HG03097 (cell line): ENCODE measurements around the gene SETD7.

Experiments used
- ATAC-seq: cut with Tn5 transposase; IDR thresholded peaks from one replicate; pipeline ENCODE4 v1.9.1; 2021; ENCODE audit not compliant: unreplicated experiment, low FRiP score

Gene SETD7

DNA sequence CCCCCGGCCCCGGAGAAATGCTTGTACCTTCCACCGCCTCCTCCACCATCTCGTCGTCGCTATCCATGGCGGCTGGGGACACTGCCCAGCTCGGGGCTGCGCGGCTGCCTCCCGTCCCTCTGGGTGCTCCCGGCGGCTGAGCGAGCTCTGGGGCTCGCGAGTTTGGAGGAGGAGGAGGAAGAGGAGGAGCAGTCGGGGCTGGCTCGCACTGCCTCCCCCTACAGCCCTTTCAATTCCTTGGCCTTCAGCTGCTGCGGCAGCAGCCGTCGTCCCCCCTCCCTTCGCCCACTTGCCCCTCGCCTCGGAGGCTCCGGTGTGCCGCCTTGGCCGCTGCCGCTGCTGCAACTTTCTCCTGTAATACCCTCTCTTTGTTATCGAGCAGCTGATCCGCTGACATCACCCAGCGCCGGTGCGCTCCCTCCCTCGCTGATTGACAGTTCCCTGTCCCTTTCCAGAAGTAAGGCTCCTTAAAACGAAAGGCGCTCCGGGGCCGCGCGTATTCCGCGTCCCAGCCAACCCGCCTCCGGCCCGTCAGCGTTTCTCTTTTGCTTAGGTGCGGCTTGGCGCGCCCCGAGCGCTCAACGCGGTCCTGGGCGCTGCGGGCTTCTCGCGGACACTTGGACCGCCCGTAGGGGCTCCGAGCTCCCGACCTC lies at the start of gene SETD7:
TSS of gene SETD7 (minus strand) at position 149 of the 653 bp plus-strand sequence. CDS start at position 67, 82 bp downstream.
- no peak for ATAC-seq

DNA sequence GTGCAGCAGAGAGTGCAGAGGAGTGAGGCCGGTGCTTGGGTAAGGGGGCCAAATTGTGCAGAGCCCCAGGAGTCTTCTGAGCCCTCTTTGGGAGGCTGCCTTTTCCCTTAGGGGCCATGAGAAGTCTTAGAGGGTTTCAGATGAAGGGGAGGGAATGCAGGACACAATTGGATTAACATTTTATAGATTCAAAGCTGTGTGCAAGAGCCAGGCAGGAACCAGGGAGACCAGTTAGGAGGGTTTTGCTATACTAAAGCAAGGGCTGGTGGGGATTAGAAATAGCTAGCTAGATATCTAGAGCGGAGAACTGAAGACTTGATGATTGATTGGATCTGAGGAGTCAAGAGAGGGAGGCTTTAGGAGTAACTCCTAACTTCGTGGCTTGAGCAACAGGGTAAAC lies 49.5 kb upstream of the SETD7 start:
- no peak for ATAC-seq

DNA sequence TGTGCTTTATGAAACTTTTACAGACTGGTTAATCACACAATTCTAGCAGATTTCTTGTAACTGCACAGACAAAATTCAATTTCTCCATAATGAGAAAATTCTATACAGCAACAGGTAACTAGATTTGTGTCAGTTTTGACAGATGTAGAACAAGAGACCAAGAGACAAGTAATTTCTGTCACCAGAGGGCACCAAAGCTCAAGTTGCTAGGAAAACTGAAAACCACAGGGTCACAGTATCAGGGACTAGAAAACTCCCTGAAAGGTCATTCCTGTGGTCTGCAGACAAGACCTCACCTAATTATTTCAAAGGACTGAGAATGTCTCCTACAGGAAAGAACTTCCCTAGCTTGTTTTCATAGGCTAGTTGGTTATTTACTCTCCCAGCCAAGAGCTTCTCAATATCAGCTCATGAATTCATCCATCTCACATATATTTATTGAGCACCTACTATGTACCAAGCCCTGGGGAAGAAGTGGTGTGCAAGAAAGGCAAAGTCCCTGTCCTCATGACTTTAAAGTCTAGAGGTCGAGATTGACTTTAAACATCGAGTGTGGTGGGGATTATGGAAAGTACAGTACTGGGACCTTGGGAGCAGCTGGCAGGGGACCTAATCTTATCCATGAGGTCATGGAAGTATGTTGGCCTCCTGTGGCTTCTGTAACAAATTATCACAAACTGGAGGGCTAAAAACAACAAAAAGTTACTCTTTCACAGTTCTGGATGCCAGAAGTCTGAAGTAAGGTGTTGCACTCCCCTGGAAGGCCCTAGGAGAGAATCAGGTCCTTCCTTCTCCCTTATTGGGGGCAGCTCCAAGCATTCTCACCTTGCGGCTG lies 47.8 kb upstream of the SETD7 start:
- ATAC-seq: no peak

DNA sequence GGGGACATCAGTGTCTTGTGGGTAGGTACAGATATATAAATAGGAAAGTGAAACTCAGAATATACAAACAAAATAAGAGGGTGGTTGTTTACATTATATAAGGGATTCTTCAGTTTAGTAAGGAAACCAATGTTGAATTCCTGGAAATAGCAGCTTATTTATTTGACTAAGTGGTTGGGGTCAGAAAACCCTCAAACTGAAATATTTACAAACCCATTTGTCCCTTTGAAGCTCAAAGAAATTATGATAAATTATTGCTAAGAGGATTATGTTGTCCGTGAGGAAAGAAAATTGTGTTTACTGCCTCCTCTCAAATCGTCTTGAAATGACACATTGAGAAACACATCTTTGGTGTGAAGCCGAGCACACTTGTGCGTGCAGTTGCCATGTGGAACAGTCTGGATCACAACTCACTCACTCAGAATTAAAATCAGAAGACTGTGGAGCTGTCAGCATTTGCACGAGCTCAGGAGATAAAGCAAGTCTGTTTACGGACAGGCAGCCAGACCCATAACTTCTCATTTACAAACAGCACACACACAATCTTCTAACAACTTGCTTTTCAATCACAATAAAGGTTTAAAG lies 46.8 kb upstream of the SETD7 start:
- ATAC-seq: no peak

DNA sequence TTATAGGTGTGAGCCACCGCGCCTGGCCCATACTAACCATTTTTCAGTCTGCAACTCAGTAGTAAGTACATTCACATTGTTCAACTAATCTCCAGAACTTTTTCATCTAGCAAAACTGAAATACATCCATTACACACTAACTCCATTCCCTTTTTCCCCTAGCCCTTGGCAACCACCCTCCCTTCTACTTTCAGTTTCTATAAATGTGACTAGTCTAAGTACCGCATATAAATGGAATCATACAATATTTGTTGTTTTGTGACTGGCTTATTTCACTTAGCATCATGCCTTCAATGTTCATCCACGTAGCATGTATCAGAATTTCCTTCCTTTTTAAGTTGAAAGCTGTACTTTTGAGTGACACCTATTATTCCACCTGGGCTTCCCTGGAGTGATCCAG lies 44.6 kb upstream of the SETD7 start:
- ATAC-seq: no peak

DNA sequence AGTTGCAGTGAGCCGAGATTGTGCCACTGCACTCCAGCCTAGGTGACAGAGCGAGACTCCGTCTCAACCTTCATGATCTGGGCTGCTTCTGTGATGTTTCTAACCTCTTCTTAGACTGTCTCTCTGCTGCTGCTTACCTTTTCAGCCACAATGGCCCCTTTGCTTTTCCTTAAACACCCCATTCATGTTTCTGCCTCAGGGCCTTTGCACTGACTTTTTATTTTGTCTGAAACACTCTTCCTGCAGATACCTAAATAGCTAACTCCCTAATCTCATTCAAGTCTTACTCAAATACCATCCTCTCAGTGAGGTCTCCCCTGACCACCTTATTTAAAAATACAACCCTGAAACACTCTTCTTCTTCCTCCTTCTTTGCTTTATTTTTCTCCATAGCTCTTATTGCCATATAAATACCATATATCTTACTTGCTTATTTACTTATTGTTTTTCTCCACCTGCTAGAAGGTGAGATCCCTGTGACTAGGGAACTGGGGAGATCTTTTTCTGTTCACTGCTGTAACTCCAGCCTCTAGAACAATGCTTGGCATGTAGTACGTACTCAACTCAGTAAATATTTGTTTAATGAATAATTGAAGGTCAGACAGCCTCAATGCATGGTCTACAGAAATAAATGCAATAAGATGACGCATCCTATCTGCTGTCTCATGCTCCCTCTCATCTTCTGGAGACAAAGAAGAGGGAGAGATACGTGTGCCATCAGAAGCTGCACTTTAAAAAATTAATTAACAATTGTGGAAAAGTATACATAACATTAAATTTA lies 43.8 kb upstream of the SETD7 start:
- no peak for ATAC-seq

DNA sequence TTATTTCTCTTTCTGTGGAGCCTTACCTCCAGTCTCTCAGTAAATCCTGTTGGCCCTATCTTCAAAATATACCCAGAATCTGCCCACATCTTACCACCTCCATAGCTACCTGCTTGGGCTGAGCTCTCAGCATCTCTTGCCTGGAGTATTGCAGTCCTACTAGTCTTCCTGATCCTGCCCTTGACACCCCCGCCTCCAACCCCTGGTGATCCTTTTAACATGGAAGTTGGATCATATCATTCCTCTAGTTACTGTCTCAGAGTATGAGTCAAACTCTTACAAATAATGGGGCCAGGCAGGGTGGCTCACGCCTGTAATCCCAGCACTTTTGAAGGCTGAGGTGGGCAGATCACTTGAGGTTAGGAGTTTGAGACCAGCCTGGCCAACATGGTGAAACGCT lies 43.1 kb upstream of the SETD7 start:
- ATAC-seq: no peak

DNA sequence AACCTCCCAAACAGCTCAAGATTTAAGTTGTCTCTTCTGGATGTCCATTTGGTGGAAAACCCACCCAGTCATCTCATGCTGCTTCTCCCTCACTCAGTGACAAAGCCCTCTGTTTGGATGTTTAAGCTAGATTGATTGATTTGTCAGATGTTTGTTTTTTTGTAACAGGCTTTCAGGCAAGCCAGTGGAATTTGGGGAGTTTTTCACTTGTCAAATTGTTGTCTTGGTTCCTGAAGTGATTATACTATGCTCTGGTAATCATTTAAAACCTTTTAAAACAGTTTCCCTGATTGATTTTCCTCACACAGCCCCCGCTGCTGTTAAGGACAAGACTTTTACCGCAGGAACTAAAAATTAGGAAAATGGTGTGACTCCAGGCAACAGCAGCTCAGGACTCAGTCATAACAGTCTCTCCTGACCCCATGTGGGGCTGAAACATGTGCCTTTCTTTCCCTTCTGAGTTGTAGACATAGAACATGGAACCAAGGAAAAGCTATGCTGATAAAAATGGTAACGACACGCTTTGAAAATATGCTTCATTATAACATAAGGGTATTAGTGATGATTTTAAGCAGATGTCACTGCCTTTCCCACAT lies 40.8 kb upstream of the SETD7 start:
- no peak for ATAC-seq

DNA sequence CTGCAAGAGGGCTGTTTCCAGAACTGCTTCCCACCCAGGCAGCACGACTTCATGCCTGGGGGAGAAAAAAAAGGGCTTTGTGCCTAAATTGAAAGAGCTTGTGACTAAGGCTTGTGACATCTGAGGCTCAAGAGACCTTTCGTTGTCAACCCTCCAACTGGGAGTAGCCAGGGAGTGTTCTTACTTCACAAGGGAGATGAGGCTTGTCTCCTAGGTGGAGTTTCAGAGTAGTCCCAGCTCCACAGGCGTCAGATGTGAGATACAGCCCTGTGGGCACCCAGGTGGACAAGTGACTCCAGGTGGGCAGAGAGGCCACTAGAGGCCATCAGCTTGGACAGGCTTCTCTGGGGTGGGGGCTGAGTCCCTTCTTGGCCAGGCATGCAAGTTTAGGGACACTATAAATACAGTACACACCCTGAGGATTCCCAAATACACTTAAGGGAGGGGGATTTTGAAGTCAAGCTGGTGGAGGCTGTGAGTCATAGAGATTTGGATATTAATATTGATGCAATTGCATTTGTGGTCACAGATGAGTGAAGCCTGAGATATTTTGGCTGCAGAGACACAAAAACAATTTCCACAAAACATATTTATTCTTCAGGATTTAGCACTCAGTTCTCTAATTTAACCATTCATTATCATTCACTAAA lies 40.1 kb upstream of the SETD7 start:
- ATAC-seq: no peak

DNA sequence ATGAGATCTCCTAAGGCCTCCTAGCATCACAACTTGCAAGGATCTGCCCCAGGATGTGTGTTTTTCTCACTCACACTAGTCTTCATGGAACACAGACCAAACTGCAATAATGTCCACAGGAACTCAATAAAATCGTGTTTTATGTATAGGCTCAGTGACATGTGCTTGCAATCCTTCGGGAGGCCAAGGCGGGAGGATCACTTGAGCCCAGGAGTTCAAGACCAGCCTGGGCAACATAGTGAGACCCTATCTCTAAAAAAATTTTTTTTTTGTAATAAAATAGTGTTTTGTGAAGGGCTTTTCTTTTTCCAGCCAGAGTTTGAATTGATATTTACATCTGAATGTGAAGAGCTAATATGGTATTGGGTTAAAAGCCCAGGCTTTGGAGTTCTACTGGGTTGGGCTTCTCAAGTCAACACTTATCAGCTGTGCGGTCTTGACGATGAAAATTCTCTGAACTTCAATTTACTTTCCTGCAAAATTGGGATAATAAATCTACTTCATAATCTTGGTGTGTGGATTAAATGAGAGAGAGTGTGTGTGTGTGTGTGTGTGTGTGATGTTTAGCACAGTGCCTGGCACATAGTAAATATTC lies 38.7 kb upstream of the SETD7 start:
- no peak for ATAC-seq

DNA sequence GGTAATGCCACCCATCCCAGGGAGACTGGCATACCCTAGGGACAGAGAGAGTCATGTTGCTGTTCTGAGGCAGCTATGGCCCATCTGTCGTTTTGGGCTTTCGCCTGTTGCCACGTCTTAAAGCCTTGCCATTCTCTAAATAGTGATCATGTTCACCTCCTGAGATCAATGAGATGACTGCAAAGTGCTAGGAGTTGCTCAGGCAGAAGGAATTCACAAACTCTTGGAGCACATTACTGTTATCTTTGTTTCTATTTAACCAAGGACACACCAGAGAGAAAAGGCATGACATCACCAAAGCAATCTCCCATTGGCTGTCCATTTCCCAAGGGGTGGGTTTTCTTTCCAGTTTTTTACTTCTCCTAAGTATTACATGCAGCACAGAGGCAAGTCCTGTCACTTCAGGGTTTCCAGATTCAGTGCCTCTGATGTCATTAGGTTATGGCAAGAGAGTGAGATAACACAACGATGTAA lies 37.1 kb upstream of the SETD7 start:
- no peak for ATAC-seq

DNA sequence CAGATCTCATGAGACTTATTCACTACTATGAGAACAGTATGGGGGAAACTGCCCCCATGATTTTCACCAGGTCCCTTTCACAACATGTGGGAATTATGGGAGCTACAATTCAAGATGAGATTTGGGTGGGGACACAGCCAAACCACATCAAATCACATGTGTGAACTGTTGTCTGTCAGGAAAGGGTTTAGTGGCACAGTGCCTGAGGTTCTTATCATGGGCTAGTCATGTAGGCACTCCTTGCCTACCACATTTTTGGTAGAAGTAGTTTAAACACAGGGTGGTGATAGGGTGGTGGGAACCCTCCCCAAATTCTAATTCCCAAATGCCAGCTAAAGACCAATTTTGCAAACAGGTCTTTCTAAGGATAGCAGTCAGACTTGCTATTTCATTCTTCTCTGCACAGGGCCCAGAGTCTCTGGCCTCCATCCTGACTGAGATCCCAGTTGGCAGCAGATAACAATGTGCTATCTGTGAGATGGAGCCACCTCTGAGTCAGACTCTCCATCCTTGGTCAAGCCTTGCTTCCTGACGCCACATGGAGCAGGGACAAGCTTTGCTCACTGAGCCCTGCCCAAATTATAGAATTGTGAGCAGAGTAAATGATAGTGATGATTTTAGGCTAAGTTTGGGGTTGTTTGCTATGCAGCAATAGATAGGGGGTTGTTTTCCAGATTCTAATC lies 33.5 kb upstream of the SETD7 start:
- no peak for ATAC-seq

DNA sequence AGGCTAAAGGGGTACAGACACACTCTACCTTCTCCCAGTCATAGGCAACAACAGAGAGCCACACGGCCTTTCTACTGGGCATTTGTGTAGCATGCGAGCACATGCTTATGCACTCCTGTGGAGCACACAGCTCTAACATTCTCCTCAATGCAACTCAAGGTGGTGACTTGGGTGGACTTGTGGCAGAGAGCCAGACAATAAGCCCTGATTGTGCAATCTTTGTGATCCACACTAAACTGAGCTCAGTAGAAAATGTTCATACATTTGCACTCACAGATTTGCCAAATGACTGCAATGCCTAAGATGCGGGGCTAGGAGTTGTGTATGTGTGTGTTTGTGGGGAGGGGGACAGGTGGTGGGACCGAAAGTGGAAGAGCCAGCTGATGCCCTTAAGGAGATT lies 31.4 kb upstream of the SETD7 start:
- no peak for ATAC-seq

DNA sequence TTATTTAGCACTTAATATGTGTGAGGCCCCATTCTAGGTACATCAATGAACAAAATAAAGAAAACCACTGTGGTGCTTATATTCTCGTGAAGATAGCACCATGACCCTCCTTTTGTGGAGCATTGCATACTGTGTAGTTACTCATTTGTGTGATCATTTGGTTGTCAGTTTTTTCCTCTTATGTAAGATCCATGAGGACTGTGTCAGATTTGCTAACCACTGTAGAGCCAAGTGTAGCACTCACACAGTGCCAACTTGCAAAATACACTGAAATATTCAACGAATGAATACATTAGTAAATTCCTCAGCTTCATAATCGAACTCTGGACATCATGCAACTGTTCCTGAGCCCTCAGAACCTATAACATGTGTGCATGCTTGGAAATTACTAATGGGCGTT lies 29.5 kb upstream of the SETD7 start:
- ATAC-seq: no peak

DNA sequence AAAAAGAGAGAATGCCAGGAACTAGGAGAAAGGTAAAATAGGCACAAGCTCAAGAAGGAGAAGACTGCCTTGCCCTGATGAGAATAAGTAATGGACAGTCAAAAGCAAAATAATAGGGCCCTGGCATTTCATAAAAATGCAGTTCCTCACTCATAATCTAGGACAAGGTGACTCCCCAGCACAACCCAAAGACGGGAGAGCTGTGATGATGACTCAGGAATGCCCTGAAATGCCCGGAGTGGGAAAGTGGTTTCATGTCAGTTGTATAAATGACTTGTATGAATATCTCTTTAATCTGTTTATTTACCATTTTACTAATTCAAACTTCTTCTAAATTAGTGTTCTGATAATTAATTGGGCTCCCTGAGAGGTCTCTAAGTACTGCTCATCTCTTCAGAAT lies 28.8 kb upstream of the SETD7 start:
- no peak for ATAC-seq

DNA sequence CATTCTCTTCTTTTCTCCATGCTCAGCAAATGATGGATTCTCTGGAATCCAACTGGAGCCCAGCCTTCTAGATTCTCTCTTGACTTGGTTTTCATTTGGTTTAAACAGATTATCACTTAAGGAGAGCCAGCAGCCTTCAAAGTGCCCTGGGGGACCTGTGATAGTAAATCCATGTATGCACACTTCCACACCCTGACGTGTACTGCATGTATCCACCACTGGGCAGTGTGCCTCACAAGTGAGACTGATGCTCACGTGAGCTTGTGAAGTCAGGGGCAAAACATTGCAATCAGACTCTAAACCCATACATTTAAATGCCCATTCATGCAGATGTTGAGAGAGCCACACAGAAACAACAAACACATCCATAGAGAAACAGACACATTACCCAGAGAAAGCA lies 28.0 kb upstream of the SETD7 start:
- no peak for ATAC-seq

DNA sequence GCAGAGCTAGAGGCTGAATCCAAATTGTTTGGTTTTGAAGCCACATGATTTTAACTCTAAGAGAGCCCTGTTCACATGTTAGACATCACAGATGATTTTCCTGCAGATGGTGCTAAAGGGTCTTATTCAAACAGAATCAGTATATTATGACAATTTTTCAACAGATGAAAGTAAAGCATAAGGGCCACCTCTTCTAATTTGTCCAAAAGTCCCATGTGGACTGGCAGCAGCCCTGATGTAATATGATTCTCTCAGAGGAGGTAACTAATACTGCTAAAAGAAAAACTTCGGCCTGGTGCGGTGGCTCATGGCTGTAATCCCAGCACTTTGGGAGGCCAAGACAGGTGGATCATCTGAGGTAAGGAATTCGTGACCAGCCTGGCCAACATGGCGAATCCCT lies 26.0 kb upstream of the SETD7 start:
- ATAC-seq: no peak

DNA sequence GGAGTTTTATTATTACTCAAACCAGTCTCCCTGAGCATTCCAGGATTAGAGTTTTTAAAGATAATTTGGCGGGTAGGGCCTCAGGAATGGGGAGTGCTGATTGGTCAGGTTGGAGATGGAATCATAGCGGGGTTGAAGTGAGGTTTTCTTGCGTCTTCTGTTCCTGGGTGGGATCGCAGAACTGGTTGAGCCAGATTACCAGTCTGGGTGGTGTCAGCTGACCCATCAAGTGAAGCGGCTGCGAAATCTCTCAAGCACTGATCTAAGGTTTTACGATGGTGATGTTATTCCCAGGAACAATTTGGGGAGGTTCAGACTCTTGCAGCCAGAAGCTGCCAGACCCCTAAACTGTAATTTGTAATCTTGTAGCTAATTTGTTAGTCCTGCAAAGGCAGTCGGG lies 25.1 kb upstream of the SETD7 start:
- ATAC-seq: no peak

DNA sequence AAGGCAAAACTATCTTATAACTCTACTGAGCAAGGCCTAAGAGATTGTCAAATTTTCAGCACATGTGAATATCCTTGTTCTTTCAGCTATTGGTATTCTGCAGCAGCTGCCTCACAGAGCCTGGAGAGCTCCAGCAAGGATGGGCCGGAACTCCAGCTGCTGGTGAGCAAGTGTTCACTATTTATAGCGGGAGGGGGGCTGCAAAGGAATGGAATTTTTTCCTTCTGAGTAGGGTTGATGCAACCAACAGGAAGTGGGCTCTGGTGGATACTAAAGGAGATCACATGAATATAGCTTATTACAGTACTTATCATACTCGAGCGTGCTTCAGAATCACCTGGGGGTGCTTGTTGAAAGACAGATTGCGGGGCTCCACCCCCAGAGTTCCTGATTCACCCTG lies 20.2 kb upstream of the SETD7 start:
- no peak for ATAC-seq
